IMR-90 (cell line): ENCODE results near the gene OR10AD1. TPM values are rescaled to one million over a fixed set of nuclear protein-coding genes. Genes with fewer than 3 reads are reported as not detected.

Experiments
- ATAC-seq: fragments of 200-7000 bp; cut with Tn5 transposase; 2 replicates; pipeline ENCODE4 v1.9.1; 2020; ENCODE audit warnings: low read depth, mild to moderate bottlenecking, moderate library complexity
- BruUV-seq: library from RNA; stranded (reverse); fragments of 400-500 nt; replicated peaks from 2 replicates; lab custom pipeline; 2021; lab: Mats Ljungman, UMichigan
- CTCF ChIA-PET: fragments of 300-600 bp; formaldehyde crosslinking; extraction: SDS; loops from one replicate; lab custom pipeline; 2021; ENCODE audit warnings: antibody characterized with exemption; lab: Yijun Ruan, JAX
- POLR2A ChIA-PET: fragments of 300-600 bp; sonication (Branson Sonifier 250); formaldehyde crosslinking; loops from one replicate; lab custom pipeline; 2022; ENCODE audit warnings: antibody characterized with exemption; ENCODE audit not compliant: unreplicated experiment; lab: Charles Lee
- DNase-seq: peaks from one replicate; pipeline ENCODE4 v3.0.0; 2013
- H2AFZ ChIP-seq: replicated peaks from 2 replicates; pipeline ENCODE3; 2013; ENCODE audit warnings: low read length, mild to moderate bottlenecking; ENCODE audit not compliant: poor library complexity
- H2AK5ac ChIP-seq: 2 replicates; pipeline ENCODE4 v1.6.1; 2013; ENCODE audit warnings: low read depth, low read length, inconsistent platforms
- H2AK9ac ChIP-seq: replicated peaks from 2 replicates; pipeline ENCODE3; 2013; ENCODE audit warnings: mild to moderate bottlenecking, low read depth, low read length, moderate library complexity; ENCODE audit not compliant: poor library complexity
- H2BK120ac ChIP-seq: 2 replicates; pipeline ENCODE4 v1.6.1; 2013; ENCODE audit warnings: low read depth, low read length, inconsistent platforms
- H2BK15ac ChIP-seq: 3 replicates; pipeline ENCODE4 v1.6.1; 2013; ENCODE audit warnings: low read depth, low read length, inconsistent platforms
- H2BK20ac ChIP-seq: 2 replicates; pipeline ENCODE4 v1.6.1; 2013; ENCODE audit warnings: low read depth, mild to moderate bottlenecking, inconsistent platforms, low read length, moderate library complexity
- H2BK5ac ChIP-seq: 2 replicates; pipeline ENCODE4 v1.6.1; 2013; ENCODE audit warnings: mild to moderate bottlenecking, low read depth, low read length, inconsistent platforms; ENCODE audit not compliant: poor library complexity, severe bottlenecking
- H3K14ac ChIP-seq: replicated peaks from 2 replicates; pipeline ENCODE4 v1.6.1; 2013; ENCODE audit warnings: low read depth, low read length, inconsistent platforms
- H3K18ac ChIP-seq: 2 replicates; pipeline ENCODE4 v1.6.1; 2013; ENCODE audit warnings: low read depth, low read length, control low read depth
- H3K23ac ChIP-seq: 2 replicates; pipeline ENCODE4 v1.6.1; 2013; ENCODE audit warnings: low read depth, low read length, inconsistent platforms
- H3K27ac ChIP-seq: 2 replicates; pipeline ENCODE4 v1.5.1; 2013; ENCODE audit warnings: mild to moderate bottlenecking, control low read depth, low read length; ENCODE audit not compliant: insufficient read depth
- H3K27me3 ChIP-seq: 2 replicates; pipeline ENCODE4 v1.6.1; 2013; ENCODE audit warnings: low read length; ENCODE audit not compliant: control insufficient read depth, insufficient read depth
- H3K36me3 ChIP-seq: 2 replicates; pipeline ENCODE4 v1.6.1; 2013; ENCODE audit warnings: low read length, mixed read lengths; ENCODE audit not compliant: control insufficient read depth, insufficient read depth
- H3K4ac ChIP-seq: 2 replicates; pipeline ENCODE4 v1.6.1; 2013; ENCODE audit warnings: low read depth, low read length, inconsistent platforms
- H3K4me1 ChIP-seq: 2 replicates; pipeline ENCODE4 v1.6.1; 2013; ENCODE audit warnings: low read length, mixed read lengths; ENCODE audit not compliant: control insufficient read depth, insufficient read depth
- H3K4me2 ChIP-seq: 2 replicates; pipeline ENCODE4 v1.6.1; 2013; ENCODE audit warnings: low read depth, mild to moderate bottlenecking, control low read depth, low read length, moderate library complexity
- H3K4me3 ChIP-seq: 2 replicates; pipeline ENCODE4 v1.5.1; 2013; ENCODE audit warnings: low read depth, mild to moderate bottlenecking, control low read depth, low read length, moderate library complexity; ENCODE audit not compliant: insufficient read depth
- H3K56ac ChIP-seq: 2 replicates; pipeline ENCODE4 v1.6.1; 2013; ENCODE audit warnings: low read length, inconsistent platforms; ENCODE audit not compliant: insufficient read depth; ENCODE audit errors: extremely low read depth
- H3K79me1 ChIP-seq, 2 experiments: 2 replicates each; pipeline ENCODE4 v1.6.1; 2013; ENCODE audit warnings: low read length in 2 of 2, inconsistent platforms in 1 of 2, low read depth in 1 of 2
- H3K9ac ChIP-seq: 2 replicates; pipeline ENCODE4 v1.6.1; 2013; ENCODE audit warnings: low read depth, low read length, control low read depth
- H3K9me1 ChIP-seq: 2 replicates; pipeline ENCODE4 v1.6.1; 2013; ENCODE audit warnings: low read length, inconsistent platforms; ENCODE audit not compliant: insufficient read depth
- H3K9me3 ChIP-seq: 2 replicates; pipeline ENCODE4 v1.6.1; 2013; ENCODE audit warnings: low read length; ENCODE audit not compliant: control insufficient read depth, insufficient read depth
- H4K20me1 ChIP-seq: 2 replicates; pipeline ENCODE4 v1.6.1; 2013; ENCODE audit warnings: low read length, inconsistent platforms; ENCODE audit not compliant: insufficient read depth
- H4K5ac ChIP-seq: 2 replicates; pipeline ENCODE4 v1.6.1; 2013; ENCODE audit warnings: mild to moderate bottlenecking, low read depth, low read length, control low read depth
- H4K8ac ChIP-seq, 2 experiments: 2 replicates each; pipeline ENCODE4 v1.6.1; 2013; ENCODE audit warnings: low read depth in 2 of 2, low read length in 2 of 2, control low read depth in 1 of 2, inconsistent platforms in 1 of 2
- H4K91ac ChIP-seq: 2 replicates; pipeline ENCODE4 v1.6.1; 2013; ENCODE audit warnings: low read depth, low read length, inconsistent platforms; ENCODE audit not compliant: insufficient read depth
- CEBPB ChIP-seq: IDR thresholded peaks from 2 replicates; pipeline ENCODE4 v1.6.1; 2012; ENCODE audit warnings: low read depth, low read length, improper control_type of control experiment
- CTCF ChIP-seq: conservative IDR thresholded peaks from 2 replicates; pipeline ENCODE4 v1.5.1; 2012; ENCODE audit warnings: mild to moderate bottlenecking, low read depth, low read length, improper control_type of control experiment
- ELK1 ChIP-seq: fragments of 150-350 bp; IDR thresholded peaks from 2 replicates; pipeline ENCODE4 v1.6.1; 2016; ENCODE audit warnings: low read depth, mild to moderate bottlenecking, low read length, moderate library complexity, borderline replicate concordance
- MAFK ChIP-seq: IDR thresholded peaks from 2 replicates; pipeline ENCODE4 v1.6.1; 2012; ENCODE audit warnings: low read depth, low read length, improper control_type of control experiment
- MAZ ChIP-seq: IDR thresholded peaks from 2 replicates; pipeline ENCODE4 v1.6.1; 2012; ENCODE audit warnings: low read depth, mild to moderate bottlenecking, low read length, improper control_type of control experiment, moderate library complexity, borderline replicate concordance
- NFE2L2 ChIP-seq: fragments of 150-350 bp; IDR thresholded peaks from 2 replicates; pipeline ENCODE4 v1.6.1; 2016; ENCODE audit warnings: low read depth, mild to moderate bottlenecking, low read length
- RAD21 ChIP-seq: IDR thresholded peaks from 2 replicates; pipeline ENCODE4 v1.6.1; 2012; ENCODE audit warnings: low read length, improper control_type of control experiment
- RCOR1 ChIP-seq: IDR thresholded peaks from 2 replicates; pipeline ENCODE4 v1.6.1; 2012; ENCODE audit warnings: mild to moderate bottlenecking, low read length, improper control_type of control experiment; ENCODE audit not compliant: insufficient replicate concordance
- RFX5 ChIP-seq: IDR thresholded peaks from 2 replicates; pipeline ENCODE4 v1.8.0; 2012; ENCODE audit warnings: low read depth, mild to moderate bottlenecking, low read length, moderate library complexity
- SMC3 ChIP-seq: fragments of 150-350 bp; IDR thresholded peaks from 2 replicates; pipeline ENCODE4 v1.6.1; 2016; ENCODE audit warnings: low read depth, mild to moderate bottlenecking, antibody characterized with exemption, low read length, moderate library complexity
- WGBS, 2 experiments: methylation state at CpG; one replicate each; pipeline versions ENCODE4 v1.1.5 to v1.1.7; 2013; ENCODE audit warnings: missing lambda C conversion rate in 2 of 2; ENCODE audit not compliant: insufficient read length in 1 of 2; ENCODE audit errors: extremely low coverage in 2 of 2; 5-methylcytosine and 5-hydroxymethylcytosine counted together
- dilution Hi-C: fragments of 300-500 bp; cut with HindIII; formaldehyde crosslinking; loops from one replicate; pipeline ENCODE4 v1.14.3; 2018; ENCODE audit warnings: low sequenced_read_pairs; ENCODE audit not compliant: unreplicated experiment
- in situ Hi-C: fragments of 300-500 bp; cut with MboI; formaldehyde crosslinking; loops from 3 replicates; pipeline ENCODE4 v1.14.3; 2019; ENCODE audit warnings: low sequenced_read_pairs, inconsistent platforms, mixed read lengths
- intact Hi-C: fragments of 100-400 bp; cut with micrococcal nuclease; formaldehyde crosslinking; loops from 2 replicates; pipeline ENCODE4 v1.10.0; 2022
- polyA plus RNA-seq, 3 experiments: library from polyadenylated mRNA; depleted of rRNA; stranded (reverse); fragments of >200 nt; gene quantifications; 2 replicates each; pipeline ENCODE4 v1.2.3, GENCODE V29; 2012; ENCODE audit warnings: low replicate concordance in 1 of 3
- total RNA-seq: library from RNA; depleted of rRNA; stranded (reverse); fragments of >200 nt; gene quantifications from 2 replicates; pipeline ENCODE4 v1.2.3, GENCODE V29; 2012

Gene OR10AD1
- total and polyA plus RNA-seq, 2 of the 4 experiments (the other 2 are of a cell fraction) = not detected

- DNase-seq = no peak
- 0 out of 2 replicates have a peak overlapping the region, but pooled peaks have one; percentile 36 for H3K23ac ChIP-seq
- H2AFZ ChIP-seq = peak overlapping the region; percentile 96
- no TSS peak for BruUV-seq
- 0 out of 3 replicates have a peak overlapping the region, but pooled peaks have one; percentile 70 for H2BK15ac ChIP-seq
- peak overlapping the region; percentile 96; the same call in 1 of the 2 replicates for H4K91ac ChIP-seq
- no CpG with 5 or more reads among the region's 10 CpGs for WGBS, 2 experiments
- H3K36me3 ChIP-seq = no peaks in the 10 kb centered on the region
- peaks cover 0 to 8% of the 10 kb centered on the region in 2 experiments; a peak in 2 of 4 replicates for H3K79me1 ChIP-seq
- H3K27ac ChIP-seq = peak overlapping the region; percentile 77; the same call in 1 of the 2 replicates
- peak overlapping the region; percentile 44 for H2AK9ac ChIP-seq
- no peak for TF ChIP-seq RCOR1
- no peak for TF ChIP-seq RAD21
- no peak for TF ChIP-seq CEBPB
- no peak for TF ChIP-seq CTCF
- TF ChIP-seq RFX5 = no peak
- TF ChIP-seq MAFK = no peak
- TF ChIP-seq ELK1 = no peak
- TF ChIP-seq MAZ = no peak
- TF ChIP-seq SMC3 = no peak
- TF ChIP-seq NFE2L2 = no peak
- intact Hi-C loops = loop anchor here (5.0 kb wide), 2 partner anchors 153 to 613 kb away; partner anchors contain the start of gene ZNF641
- no peak for ATAC-seq
- no peak overlapping the region for H2BK120ac ChIP-seq
- in situ Hi-C loops = no loop called here
- H3K9me1 ChIP-seq = peaks cover 3% of the 10 kb centered on the region; the same call in 1 of the 2 replicates
- H2BK5ac ChIP-seq = peak overlapping the region; percentile 87
- H3K9ac ChIP-seq = no peak overlapping the region
- H3K56ac ChIP-seq = no peak overlapping the region
- H2BK20ac ChIP-seq = no peak overlapping the region
- H4K5ac ChIP-seq = peak overlapping the region; percentile 90
- H3K4ac ChIP-seq = peak overlapping the region; percentile 94
- no peak overlapping the region; the same call in 1 of the 2 replicates for H3K14ac ChIP-seq
- H3K27me3 ChIP-seq = peaks cover 3% of the 10 kb centered on the region
- H4K8ac ChIP-seq = peak overlapping the region; percentile 99; a peak in 3 of 4 replicates
- H3K9me3 ChIP-seq = no peaks in the 10 kb centered on the region
- peak overlapping the region; percentile 35; the same call in 1 of the 2 replicates for H3K18ac ChIP-seq
- H2AK5ac ChIP-seq = no peak overlapping the region
- ChIA-PET CTCF (interaction anchor here (1.4 to 3.8 kb wide), 3 partner anchors 10 to 34 kb away, joined by 4 to 18 read pairs (median 5); partner anchors contain the start of gene CCDC184), POLR2A (no interaction called here)
- peak overlapping the region; percentile 77 for H3K4me2 ChIP-seq
- dilution Hi-C loops = no loop called here
- no peaks in the 10 kb centered on the region for H4K20me1 ChIP-seq
- peak overlapping the region; percentile 55 for H3K4me3 ChIP-seq
- peaks cover 6% of the 10 kb centered on the region; the same call in 1 of the 2 replicates for H3K4me1 ChIP-seq
Measured at GRCh38 chr12:48198985-48199384, 4.1 kb downstream of the OR10AD1 start.
